ENCODE measurements around the gene NOL11. TPM values are rescaled to one million over a fixed set of nuclear protein-coding genes. Genes with fewer than 3 reads are reported as not detected.

Gene NOL11
- total and polyA plus RNA-seq, 2 donors (not counting 3 experiments of a cell fraction or from before 2014, with no cell fraction given), result 17.7 to 52.6 TPM

- Histone ChIP-seq H3K4me2 (ENCODE audit: insufficient read depth, low read length) (peak overlapping the region; percentile 85), H3K79me2 (ENCODE audit: control insufficient read depth, insufficient read depth, low read length) (peaks cover 21% of the 10 kb centered on the region), H3K27ac (ENCODE audit: insufficient read depth, low read depth, low read length) (peak overlapping the region; percentile 42), H3K4me1 (ENCODE audit: control insufficient read depth, extremely low read depth, insufficient read depth, low read length) (peaks cover 16% of the 10 kb centered on the region), H3K4me3 (replicated peaks in 1 of 3; ENCODE audit: insufficient read depth in 1 of 3, low read depth in 1 of 3, low read length in 3 of 3) (peak overlapping the region; percentile 8 to 75 (median 28)), H3K9me3 (replicated peaks; ENCODE audit: control insufficient read depth, insufficient read depth, low read length) (no peaks in the 10 kb centered on the region), H4K20me1 (replicated peaks; ENCODE audit: control insufficient read depth, extremely low read depth, insufficient read depth, low read length) (no peaks in the 10 kb centered on the region), H3K36me3 (ENCODE audit: control insufficient read depth in 2 of 2, extremely low read depth in 1 of 2, insufficient read depth in 2 of 2, low read length in 2 of 2) (peaks cover 2 to 4% of the 10 kb centered on the region in 2 experiments), H3K9ac (replicated peaks; ENCODE audit: extremely low read depth, insufficient read depth, low read length) (peak overlapping the region; percentile 74), H2AFZ (ENCODE audit: low read depth, low read length) (peak overlapping the region; percentile 52), H3K27me3 (ENCODE audit: control insufficient read depth in 2 of 2, insufficient read depth in 2 of 2, low read length in 2 of 2) (no peaks in the 10 kb centered on the region), H3K9me1 (replicated peaks; ENCODE audit: control insufficient read depth, extremely low read depth, insufficient read depth, low read length) (no peaks in the 10 kb centered on the region)
- intact Hi-C loops (cut with micrococcal nuclease), result loop anchor here (1.0 kb wide), 3 partner anchors 62 to 188 kb away; partner anchors contain the start of gene BPTF
- FAIRE-seq (no peak), DNase-seq (ENCODE audit: low read depth, low spot score) (no peak)
- TSS peak; percentile 99 for BruUV-seq (replicated peaks)
- dilution Hi-C loops (cut with MboI; ENCODE audit: extremely low pct_ligation_motif_present, low sequenced_read_pairs), result no loop called here
- ChIA-PET CTCF (interaction anchor here (1.2 to 1.6 kb wide), 2 partner anchors 10 to 107 kb away, joined by 3 to 4 read pairs; no protein-coding TSS in a partner anchor), POLR2A (no interaction called here)
- no peak for TF ChIP-seq POLR2A (IDR thresholded peaks at IDR 0.05; ENCODE audit: low read depth, low read length)
Observed at GRCh38 chr17:67717192-67717623, 528 bp upstream of the NOL11 start.

DNA sequence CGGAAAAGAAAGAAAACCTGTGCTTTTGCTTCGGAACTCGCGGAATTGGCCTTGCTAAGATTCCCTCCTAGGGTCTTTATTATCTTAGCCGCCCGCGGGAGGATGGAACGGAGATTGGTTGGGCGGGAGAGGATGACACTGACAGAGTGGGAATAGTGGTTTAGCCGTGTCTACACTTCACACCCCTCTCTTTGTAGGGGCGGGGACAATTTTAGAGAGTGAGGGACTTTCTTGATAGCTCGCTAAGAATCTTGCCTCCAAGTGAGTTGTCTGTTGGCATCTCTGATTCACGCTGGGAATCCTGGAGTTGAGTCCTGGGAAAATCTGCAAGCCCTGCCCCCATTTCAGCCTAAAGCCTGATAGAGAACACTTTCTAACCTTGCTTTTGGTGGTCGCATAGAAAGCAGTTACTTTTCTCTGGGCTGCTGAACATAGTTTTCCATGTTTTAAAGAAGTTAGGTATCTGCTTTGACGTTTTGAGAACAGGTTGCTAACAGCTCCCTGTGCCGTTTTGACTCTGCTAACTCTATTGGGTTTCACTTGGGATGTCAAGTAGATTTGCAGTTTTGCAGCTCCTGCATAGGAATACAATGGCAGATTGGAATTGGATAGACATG, 697 bp downstream of the NOL11 start:
- Histone ChIP-seq H3K4me3 (replicated peaks in 1 of 3; ENCODE audit: insufficient read depth in 1 of 3, low read depth in 1 of 3, low read length in 3 of 3) (peak overlapping the region; percentile 70 to 90 (median 81)), H3K9me1 (replicated peaks; ENCODE audit: control insufficient read depth, extremely low read depth, insufficient read depth, low read length) (no peaks in the 10 kb centered on the region), H3K27me3 (ENCODE audit: control insufficient read depth in 2 of 2, insufficient read depth in 2 of 2, low read length in 2 of 2) (no peaks in the 10 kb centered on the region), H3K9ac (replicated peaks; ENCODE audit: extremely low read depth, insufficient read depth, low read length) (peak overlapping the region; percentile 98), H3K79me2 (ENCODE audit: control insufficient read depth, insufficient read depth, low read length) (peaks cover 21% of the 10 kb centered on the region), H2AFZ (ENCODE audit: low read depth, low read length) (peak overlapping the region; percentile 69), H4K20me1 (replicated peaks; ENCODE audit: control insufficient read depth, extremely low read depth, insufficient read depth, low read length) (no peaks in the 10 kb centered on the region), H3K9me3 (replicated peaks; ENCODE audit: control insufficient read depth, insufficient read depth, low read length) (no peaks in the 10 kb centered on the region), H3K36me3 (ENCODE audit: control insufficient read depth in 2 of 2, extremely low read depth in 1 of 2, insufficient read depth in 2 of 2, low read length in 2 of 2) (peaks cover 2 to 7% of the 10 kb centered on the region in 2 experiments), H3K4me2 (ENCODE audit: insufficient read depth, low read length) (peak overlapping the region; percentile 97), H3K4me1 (ENCODE audit: control insufficient read depth, extremely low read depth, insufficient read depth, low read length) (peaks cover 16% of the 10 kb centered on the region), H3K27ac (ENCODE audit: insufficient read depth, low read depth, low read length) (peak overlapping the region; percentile 74)
- CTCF ChIA-PET, result interaction anchor here (1.0 to 1.6 kb wide), 6 partner anchors 9 to 340 kb away, joined by 3 to 4 read pairs (median 3); no protein-coding TSS in a partner anchor
- no TSS peak for BruUV-seq (replicated peaks)
- POLR2A ChIA-PET, result no interaction called here
- no peak for TF ChIP-seq EZH2 (IDR thresholded peaks at IDR 0.05; ENCODE audit: borderline replicate concordance, low read depth, low read length, severe bottlenecking)
- TF ChIP-seq, protein P1, sequence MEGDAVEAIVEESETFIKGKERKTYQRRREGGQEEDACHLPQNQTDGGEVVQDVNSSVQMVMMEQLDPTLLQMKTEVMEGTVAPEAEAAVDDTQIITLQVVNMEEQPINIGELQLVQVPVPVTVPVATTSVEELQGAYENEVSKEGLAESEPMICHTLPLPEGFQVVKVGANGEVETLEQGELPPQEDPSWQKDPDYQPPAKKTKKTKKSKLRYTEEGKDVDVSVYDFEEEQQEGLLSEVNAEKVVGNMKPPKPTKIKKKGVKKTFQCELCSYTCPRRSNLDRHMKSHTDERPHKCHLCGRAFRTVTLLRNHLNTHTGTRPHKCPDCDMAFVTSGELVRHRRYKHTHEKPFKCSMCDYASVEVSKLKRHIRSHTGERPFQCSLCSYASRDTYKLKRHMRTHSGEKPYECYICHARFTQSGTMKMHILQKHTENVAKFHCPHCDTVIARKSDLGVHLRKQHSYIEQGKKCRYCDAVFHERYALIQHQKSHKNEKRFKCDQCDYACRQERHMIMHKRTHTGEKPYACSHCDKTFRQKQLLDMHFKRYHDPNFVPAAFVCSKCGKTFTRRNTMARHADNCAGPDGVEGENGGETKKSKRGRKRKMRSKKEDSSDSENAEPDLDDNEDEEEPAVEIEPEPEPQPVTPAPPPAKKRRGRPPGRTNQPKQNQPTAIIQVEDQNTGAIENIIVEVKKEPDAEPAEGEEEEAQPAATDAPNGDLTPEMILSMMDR (IDR thresholded peaks at IDR 0.05; ENCODE audit: extremely low read depth in 1 of 2, insufficient read depth in 1 of 2, low read depth in 1 of 2, low read length in 2 of 2), result no peak
- TF ChIP-seq, protein P2, sequence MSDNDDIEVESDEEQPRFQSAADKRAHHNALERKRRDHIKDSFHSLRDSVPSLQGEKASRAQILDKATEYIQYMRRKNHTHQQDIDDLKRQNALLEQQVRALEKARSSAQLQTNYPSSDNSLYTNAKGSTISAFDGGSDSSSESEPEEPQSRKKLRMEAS (IDR thresholded peaks at IDR 0.05; ENCODE audit: insufficient read depth, insufficient read length), result no peak
- no peak for TF ChIP-seq JUN (IDR thresholded peaks at IDR 0.05; ENCODE audit: borderline replicate concordance, insufficient read depth, insufficient read length, low read depth)
- no peak for TF ChIP-seq FOS (IDR thresholded peaks at IDR 0.05; ENCODE audit: borderline replicate concordance, insufficient read depth, low read length)
- no peak for TF ChIP-seq POLR2A (IDR thresholded peaks at IDR 0.05; ENCODE audit: low read depth, low read length)
- no peak for TF ChIP-seq MYC (IDR thresholded peaks at IDR 0.05; ENCODE audit: low read depth, low read length)
- TF ChIP-seq GATA2 (IDR thresholded peaks at IDR 0.05; ENCODE audit: insufficient read depth, insufficient read length, low read depth, low read length), result no peak
- no peak for TF ChIP-seq POLR2AphosphoS5 (IDR thresholded peaks at IDR 0.05; ENCODE audit: insufficient read depth, low read depth, low read length)
- FAIRE-seq (no peak), DNase-seq (ENCODE audit: low read depth, low spot score) (no peak)
- intact Hi-C loops (cut with micrococcal nuclease) (no loop called here), dilution Hi-C loops (cut with MboI; ENCODE audit: extremely low pct_ligation_motif_present, low sequenced_read_pairs) (no loop called here)
